GM12865 (cell line): ENCODE measurements around the gene ROR2.

Experiments used
- DNase-seq: peaks from one replicate; pipeline ENCODE4 v3.0.0; 2010; ENCODE audit warnings: low read depth
- H3K4me3 ChIP-seq: 2 replicates; pipeline ENCODE4 v1.5.1; 2011; ENCODE audit warnings: mild to moderate bottlenecking, low read depth, low read length, control low read depth
- TF ChIP-seq, protein P1 (sequence below): IDR thresholded peaks from 2 replicates; pipeline ENCODE4 v1.5.1; 2011; ENCODE audit warnings: low read length, control low read depth, low read depth, inconsistent platforms; ENCODE audit not compliant: insufficient read depth; ENCODE audit errors: missing control alignments

ROR2 gene

DNA sequence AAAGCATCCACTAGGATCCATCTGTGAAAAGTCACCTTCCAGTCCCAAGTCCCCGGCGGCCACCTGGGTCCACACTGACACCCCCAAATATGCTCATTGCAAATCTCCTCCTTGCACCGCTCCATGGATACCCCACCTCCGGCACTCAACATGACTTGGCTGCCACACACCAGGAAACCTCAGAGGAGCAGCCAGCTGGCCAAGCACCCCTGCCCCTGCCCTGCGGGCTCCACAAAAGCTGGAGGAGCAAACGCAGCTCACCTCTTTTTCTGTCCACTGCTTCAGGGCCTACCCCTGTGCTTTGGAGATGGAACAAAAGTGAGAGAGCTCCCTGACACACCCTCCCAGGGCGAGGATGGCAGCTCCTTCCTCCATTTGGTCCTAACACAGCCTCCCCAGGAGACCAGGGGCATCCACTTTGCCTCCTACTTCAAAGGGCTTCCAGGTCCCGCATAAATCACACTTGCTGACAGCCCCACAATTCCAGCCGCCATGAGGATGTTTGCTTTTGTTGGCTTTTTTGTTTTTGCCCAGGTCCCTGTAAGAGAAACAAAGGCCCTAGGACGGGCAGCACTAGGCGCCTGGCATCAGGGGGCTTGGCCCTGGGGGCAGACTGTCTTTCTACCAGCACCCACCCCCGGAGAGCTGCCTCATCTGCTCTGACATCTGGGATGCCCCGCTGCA lies 14.8 kb downstream of the ROR2 start:
- no peak overlapping the region for H3K4me3 ChIP-seq
- no peak for DNase-seq
- TF ChIP-seq, protein P1, sequence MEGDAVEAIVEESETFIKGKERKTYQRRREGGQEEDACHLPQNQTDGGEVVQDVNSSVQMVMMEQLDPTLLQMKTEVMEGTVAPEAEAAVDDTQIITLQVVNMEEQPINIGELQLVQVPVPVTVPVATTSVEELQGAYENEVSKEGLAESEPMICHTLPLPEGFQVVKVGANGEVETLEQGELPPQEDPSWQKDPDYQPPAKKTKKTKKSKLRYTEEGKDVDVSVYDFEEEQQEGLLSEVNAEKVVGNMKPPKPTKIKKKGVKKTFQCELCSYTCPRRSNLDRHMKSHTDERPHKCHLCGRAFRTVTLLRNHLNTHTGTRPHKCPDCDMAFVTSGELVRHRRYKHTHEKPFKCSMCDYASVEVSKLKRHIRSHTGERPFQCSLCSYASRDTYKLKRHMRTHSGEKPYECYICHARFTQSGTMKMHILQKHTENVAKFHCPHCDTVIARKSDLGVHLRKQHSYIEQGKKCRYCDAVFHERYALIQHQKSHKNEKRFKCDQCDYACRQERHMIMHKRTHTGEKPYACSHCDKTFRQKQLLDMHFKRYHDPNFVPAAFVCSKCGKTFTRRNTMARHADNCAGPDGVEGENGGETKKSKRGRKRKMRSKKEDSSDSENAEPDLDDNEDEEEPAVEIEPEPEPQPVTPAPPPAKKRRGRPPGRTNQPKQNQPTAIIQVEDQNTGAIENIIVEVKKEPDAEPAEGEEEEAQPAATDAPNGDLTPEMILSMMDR = no peak

DNA sequence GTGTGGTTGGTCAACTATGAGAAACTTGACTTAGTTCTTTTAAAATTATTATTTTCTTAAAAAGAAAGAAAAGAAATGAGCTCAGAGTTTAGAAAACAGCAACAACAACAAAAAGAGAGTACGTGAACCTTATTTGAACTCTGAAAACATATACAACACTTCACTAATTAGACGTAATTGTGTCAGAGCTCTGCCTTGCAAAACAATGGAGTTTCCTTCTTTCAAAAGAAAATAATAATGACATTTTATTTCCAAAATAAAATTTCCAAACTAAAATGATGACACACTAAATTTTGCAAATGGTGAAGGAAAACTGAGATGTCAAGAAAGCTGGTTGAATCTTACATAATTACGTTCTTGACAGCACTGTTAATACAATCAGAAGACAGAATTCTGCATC lies 15.4 kb downstream of the ROR2 start:
- TF ChIP-seq, protein P1 = no peak
- no peak overlapping the region for H3K4me3 ChIP-seq
- no peak for DNase-seq

DNA sequence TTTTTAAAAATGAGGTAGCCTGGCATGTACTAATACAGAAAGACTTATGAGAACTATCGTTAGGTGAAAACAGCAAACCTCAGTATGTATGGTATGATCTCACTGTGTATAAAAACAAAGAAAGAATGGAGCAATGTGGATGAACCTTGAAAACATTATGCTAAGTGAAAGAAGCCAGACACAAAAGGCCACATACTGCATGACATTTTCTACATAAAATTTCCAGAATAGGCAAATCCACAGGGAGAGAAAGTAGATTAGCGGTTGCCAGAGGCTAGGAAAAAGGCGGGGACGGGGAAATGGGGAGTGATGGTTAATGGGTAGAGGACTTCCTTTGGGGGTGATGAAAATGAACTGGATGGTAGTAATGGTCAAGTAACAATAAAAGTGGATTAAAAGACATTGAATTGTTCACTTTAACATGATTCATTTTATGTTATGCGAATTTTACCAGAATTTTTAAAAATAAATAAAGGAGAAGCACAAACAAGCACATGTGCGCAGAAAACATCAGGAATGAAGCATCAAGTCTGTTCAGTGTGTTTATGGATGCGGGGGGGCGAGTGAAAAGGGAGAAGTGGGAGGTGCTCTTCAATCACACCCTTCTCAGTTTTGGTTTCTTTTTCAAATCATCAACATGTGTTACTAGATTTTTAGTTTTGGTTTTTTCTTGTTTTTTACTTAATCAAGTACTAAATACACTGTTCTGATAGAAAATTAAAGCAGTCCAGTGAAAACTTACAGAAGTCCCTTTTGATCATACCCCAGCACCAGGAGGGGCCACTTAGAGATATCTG lies 16.3 kb downstream of the ROR2 start:
- DNase-seq = no peak
- no peak overlapping the region for H3K4me3 ChIP-seq
- TF ChIP-seq, protein P1 = no peak

DNA sequence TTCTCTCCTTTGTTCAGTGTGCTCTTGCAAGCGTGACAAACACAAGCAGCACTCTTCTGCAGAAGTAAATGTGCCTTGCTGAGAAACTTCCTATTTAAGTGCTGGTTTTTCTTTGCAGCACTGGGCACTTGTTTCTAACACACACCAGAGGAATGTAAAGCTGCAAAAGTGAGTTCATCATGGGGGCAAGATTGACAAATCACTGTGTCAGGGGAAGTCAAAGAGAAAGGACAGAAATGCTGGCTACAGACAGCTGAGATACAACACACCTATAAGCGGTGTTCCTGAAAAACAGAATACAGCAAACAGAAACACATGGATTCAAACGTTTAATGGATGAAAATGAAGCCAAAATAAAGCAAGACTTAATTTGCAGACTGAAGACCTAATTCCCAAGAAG lies 19.6 kb downstream of the ROR2 start:
- H3K4me3 ChIP-seq = no peak overlapping the region
- DNase-seq = no peak
- TF ChIP-seq, protein P1 = no peak

DNA sequence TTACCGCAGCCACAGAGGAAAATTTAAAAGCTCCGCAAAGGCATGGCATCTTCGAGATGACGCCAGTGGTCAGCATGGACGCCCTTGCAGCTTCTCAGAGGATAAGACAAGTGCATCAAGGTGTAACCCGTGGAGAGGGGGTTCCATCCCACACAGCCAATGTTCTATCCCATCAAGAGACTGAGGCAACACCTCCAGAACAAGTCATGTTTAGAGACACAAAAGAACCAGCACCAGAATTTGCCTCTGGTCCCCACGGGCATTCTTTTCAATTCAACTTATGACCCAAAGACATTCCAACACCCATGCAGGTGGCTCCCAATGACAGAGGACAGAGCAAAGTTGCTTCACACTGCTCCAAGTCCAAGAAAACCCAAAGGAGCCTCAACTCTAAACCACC lies 20.7 kb downstream of the ROR2 start:
- TF ChIP-seq, protein P1 = no peak
- no peak overlapping the region for H3K4me3 ChIP-seq
- no peak for DNase-seq

DNA sequence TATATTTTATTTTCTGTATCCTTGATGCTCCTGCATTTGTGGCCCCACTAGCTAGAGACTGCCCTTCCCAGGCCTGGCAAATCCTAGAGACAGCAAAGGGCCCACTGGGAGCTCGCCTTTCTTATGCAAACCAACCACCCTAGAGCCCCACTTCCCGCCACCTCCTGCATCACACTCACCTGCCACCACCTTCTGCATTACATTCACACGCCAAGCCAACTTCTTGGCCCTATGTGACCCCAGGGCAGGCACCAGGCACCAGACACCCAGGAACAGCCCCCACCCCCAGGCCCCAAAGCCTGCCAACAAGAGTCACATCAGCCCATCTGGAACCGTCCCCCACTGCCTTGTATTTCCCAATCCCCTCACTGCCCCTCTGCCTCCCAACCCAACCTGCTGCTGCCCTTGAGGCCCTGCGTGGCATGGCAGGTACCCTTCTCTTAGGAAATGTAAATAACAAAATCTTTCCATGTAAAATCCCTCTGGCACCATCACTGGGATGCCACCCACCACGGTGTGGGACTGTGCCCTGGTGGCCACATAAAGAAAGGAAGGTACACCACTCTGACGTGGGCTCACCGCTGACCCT lies 22.0 kb downstream of the ROR2 start:
- H3K4me3 ChIP-seq = no peak overlapping the region
- DNase-seq = no peak
- TF ChIP-seq, protein P1 = no peak
